SU-DHL-6 (cell line): ENCODE results near the gene SLC4A2.

Experiments
- H2AFZ ChIP-seq: fragments of 200-600 bp; sonication (generic); 2 replicates; pipeline ENCODE4 v1.6.1; 2014; ENCODE audit warnings: low read depth, mild to moderate bottlenecking, moderate library complexity, mixed read lengths, antibody characterized with exemption, low read length; ENCODE audit not compliant: severe bottlenecking
- H3F3A ChIP-seq: fragments of 200-600 bp; shearing (Covaris generic); 2 replicates; pipeline ENCODE4 v1.6.0; 2016; ENCODE audit warnings: antibody characterized with exemption, mild to moderate bottlenecking; ENCODE audit not compliant: insufficient read depth
- H3K27ac ChIP-seq: fragments of 200-600 bp; sonication (generic); 2 replicates; pipeline ENCODE4 v1.5.1; 2016; ENCODE audit warnings: low read depth, mild to moderate bottlenecking, low read length, moderate library complexity, mixed read lengths
- H3K27me3 ChIP-seq: fragments of 200-600 bp; sonication (generic), shearing (Covaris generic); 2 replicates; pipeline ENCODE4 v1.6.0; 2014; ENCODE audit warnings: mild to moderate bottlenecking, low read length
- H3K36me3 ChIP-seq: fragments of 200-600 bp; sonication (generic); 2 replicates; pipeline ENCODE4 v1.6.1; 2014; ENCODE audit warnings: mild to moderate bottlenecking, low read length, mixed read lengths
- H3K4me2 ChIP-seq: fragments of 300-600, 200-600 bp; shearing (Covaris generic), sonication (generic); 2 replicates; pipeline ENCODE4 v1.6.0; 2014; ENCODE audit warnings: low read length, low read depth, mild to moderate bottlenecking; ENCODE audit not compliant: poor library complexity, severe bottlenecking
- H3K4me3 ChIP-seq: fragments of 200-600 bp; sonication (generic); 2 replicates; pipeline ENCODE4 v1.5.1; 2014; ENCODE audit warnings: antibody characterized with exemption, low read length, mild to moderate bottlenecking, mixed read lengths; ENCODE audit not compliant: insufficient read depth, poor library complexity, severe bottlenecking
- H3K79me2 ChIP-seq: fragments of 200-600 bp; sonication (generic); 2 replicates; pipeline ENCODE4 v1.6.1; 2014; ENCODE audit warnings: mild to moderate bottlenecking, low read length, moderate library complexity; ENCODE audit not compliant: insufficient read depth
- H3K9ac ChIP-seq: fragments of 200-600 bp; sonication (generic); 2 replicates; pipeline ENCODE4 v1.7.0; 2014; ENCODE audit warnings: mild to moderate bottlenecking, low read length
- H3K9me2 ChIP-seq: fragments of 200-600 bp; sonication (generic); replicated peaks from 2 replicates; pipeline ENCODE4 v1.6.1; 2014; ENCODE audit warnings: low read length; ENCODE audit not compliant: insufficient read depth
- H3K9me3 ChIP-seq: fragments of 200-600 bp; sonication (generic); 2 replicates; pipeline ENCODE4 v1.6.1; 2014; ENCODE audit warnings: low read length, mixed read lengths; ENCODE audit not compliant: insufficient read depth
- H4K20me1 ChIP-seq: fragments of 200-600 bp; sonication (generic); 2 replicates; pipeline ENCODE4 v1.6.1; 2014; ENCODE audit warnings: low read depth, mild to moderate bottlenecking, antibody characterized with exemption, low read length, moderate library complexity, mixed read lengths
- EZH2phosphoT487 ChIP-seq: fragments of 200-600 bp; sonication (generic), shearing (Covaris generic); conservative IDR thresholded peaks from 2 replicates; pipeline ENCODE4 v1.6.1; 2018; ENCODE audit warnings: mild to moderate bottlenecking, antibody characterized with exemption, low read length, moderate library complexity, mixed read lengths
- TF ChIP-seq, protein P1 (sequence below): fragments of 200-600 bp; sonication (generic); IDR thresholded peaks from one replicate; pipeline ENCODE4 v1.5.1; 2017; ENCODE audit warnings: antibody characterized with exemption, mild to moderate bottlenecking, low read length, moderate library complexity; ENCODE audit not compliant: insufficient read depth, poor library complexity, severe bottlenecking

Gene SLC4A2

GRCh38 chr7:151066273-151066974, 7.0 kb downstream of the SLC4A2 start:
- H3K27ac ChIP-seq, result no peak overlapping the region
- no peaks in the 10 kb centered on the region for H3K27me3 ChIP-seq
- no peaks in the 10 kb centered on the region for H3K9me3 ChIP-seq
- H3K9me2 ChIP-seq, result no peaks in the 10 kb centered on the region
- H3F3A ChIP-seq, result no peaks in the 10 kb centered on the region
- no peaks in the 10 kb centered on the region for H3K36me3 ChIP-seq
- H3K9ac ChIP-seq, result no peak overlapping the region
- no peak overlapping the region for H3K4me2 ChIP-seq
- no peak overlapping the region for H3K4me3 ChIP-seq
- TF ChIP-seq EZH2phosphoT487, result no peak
- TF ChIP-seq, protein P1, sequence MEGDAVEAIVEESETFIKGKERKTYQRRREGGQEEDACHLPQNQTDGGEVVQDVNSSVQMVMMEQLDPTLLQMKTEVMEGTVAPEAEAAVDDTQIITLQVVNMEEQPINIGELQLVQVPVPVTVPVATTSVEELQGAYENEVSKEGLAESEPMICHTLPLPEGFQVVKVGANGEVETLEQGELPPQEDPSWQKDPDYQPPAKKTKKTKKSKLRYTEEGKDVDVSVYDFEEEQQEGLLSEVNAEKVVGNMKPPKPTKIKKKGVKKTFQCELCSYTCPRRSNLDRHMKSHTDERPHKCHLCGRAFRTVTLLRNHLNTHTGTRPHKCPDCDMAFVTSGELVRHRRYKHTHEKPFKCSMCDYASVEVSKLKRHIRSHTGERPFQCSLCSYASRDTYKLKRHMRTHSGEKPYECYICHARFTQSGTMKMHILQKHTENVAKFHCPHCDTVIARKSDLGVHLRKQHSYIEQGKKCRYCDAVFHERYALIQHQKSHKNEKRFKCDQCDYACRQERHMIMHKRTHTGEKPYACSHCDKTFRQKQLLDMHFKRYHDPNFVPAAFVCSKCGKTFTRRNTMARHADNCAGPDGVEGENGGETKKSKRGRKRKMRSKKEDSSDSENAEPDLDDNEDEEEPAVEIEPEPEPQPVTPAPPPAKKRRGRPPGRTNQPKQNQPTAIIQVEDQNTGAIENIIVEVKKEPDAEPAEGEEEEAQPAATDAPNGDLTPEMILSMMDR, result no peak
- peaks cover 11% of the 10 kb centered on the region; the same call in 1 of the 2 replicates for H3K79me2 ChIP-seq
- no peaks in the 10 kb centered on the region for H4K20me1 ChIP-seq
- no peak overlapping the region for H2AFZ ChIP-seq

DNA sequence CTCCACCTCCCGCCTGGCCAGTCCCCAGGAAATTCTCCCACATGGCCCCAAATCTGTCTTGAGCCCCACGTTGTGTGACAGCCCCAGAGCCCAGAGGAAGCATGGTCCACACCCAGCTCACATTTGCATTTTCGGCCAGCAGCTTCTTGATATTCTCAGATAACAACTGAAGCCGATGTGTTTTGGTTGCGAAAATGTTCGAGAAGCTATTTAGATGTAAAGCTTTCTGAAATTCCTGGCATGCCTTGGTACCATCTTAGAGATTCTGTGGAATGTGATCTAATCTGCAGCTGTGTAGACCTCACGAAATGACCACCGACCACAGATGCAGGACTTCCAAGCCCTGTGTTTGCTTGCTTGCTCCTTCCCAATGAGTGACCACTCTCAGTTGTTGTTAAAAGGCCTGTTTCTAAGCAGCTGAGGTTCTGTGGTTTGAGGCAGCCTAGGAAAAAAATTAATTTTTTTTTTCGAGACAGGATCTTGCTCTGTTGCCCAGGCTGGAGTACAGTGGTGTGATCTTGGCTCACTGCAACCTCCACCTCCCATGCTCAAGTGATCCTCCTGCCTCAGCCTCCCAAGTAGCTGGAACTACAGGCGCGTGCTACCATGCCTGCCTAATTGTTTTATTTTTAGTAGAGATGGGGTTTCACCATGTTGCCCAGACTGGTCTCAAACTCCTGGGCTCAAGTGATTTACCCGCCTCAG, 8.8 kb downstream of the SLC4A2 start:
- Histone ChIP-seq H3K27ac (no peak overlapping the region), H3K79me2 (no peaks in the 10 kb centered on the region)

GRCh38 chr7:151069841-151070573, 10.6 kb downstream of the SLC4A2 start:
- Histone ChIP-seq H3K36me3 (no peaks in the 10 kb centered on the region), H3K9me3 (no peaks in the 10 kb centered on the region), H3K27me3 (no peaks in the 10 kb centered on the region), H3K9me2 (no peaks in the 10 kb centered on the region), H4K20me1 (no peaks in the 10 kb centered on the region), H3K4me3 (no peak overlapping the region), H3F3A (no peaks in the 10 kb centered on the region), H2AFZ (no peak overlapping the region), H3K79me2 (no peaks in the 10 kb centered on the region), H3K27ac (no peak overlapping the region), H3K4me2 (no peak overlapping the region), H3K9ac (no peak overlapping the region)
- TF ChIP-seq, protein P1, result no peak
- TF ChIP-seq EZH2phosphoT487, result no peak

More for the DNA sequence above, 8.8 kb downstream of the SLC4A2 start:
- TF ChIP-seq, protein P1, result no peak
- H3K36me3 ChIP-seq, result no peaks in the 10 kb centered on the region
- no peaks in the 10 kb centered on the region for H3K9me3 ChIP-seq
- no peak overlapping the region for H3K4me3 ChIP-seq
- no peaks in the 10 kb centered on the region for H3K27me3 ChIP-seq
- H3K4me2 ChIP-seq, result no peak overlapping the region
- no peak overlapping the region for H3K9ac ChIP-seq
- H4K20me1 ChIP-seq, result no peaks in the 10 kb centered on the region
- no peaks in the 10 kb centered on the region for H3F3A ChIP-seq
- H3K9me2 ChIP-seq, result no peaks in the 10 kb centered on the region
- no peak overlapping the region for H2AFZ ChIP-seq
